ENCODE results near the gene GBGT1. TPM values are rescaled to one million over a fixed set of nuclear protein-coding genes. Genes with fewer than 3 reads are reported as not detected.

GBGT1 gene
- total and polyA plus RNA-seq, 2 experiments from 2014 or later: 3.7 to 22.4 TPM

GRCh38 chr9:133121915-133122550, 41.7 kb downstream of the GBGT1 start:
- H3K27ac Mint-ChIP-seq: no peak overlapping the region
- Histone ChIP-seq H3K27me3 (ENCODE audit: insufficient read depth) (peaks cover 40% of the 10 kb centered on the region; the same call in 1 of the 2 replicates), H3K79me2 (replicated peaks; ENCODE audit: insufficient read depth) (no peaks in the 10 kb centered on the region), H3K4me1 (ENCODE audit: insufficient read depth) (no peaks in the 10 kb centered on the region; the same call in 1 of the 2 replicates), H3K4me3 (no peak overlapping the region), H3K9me2 (ENCODE audit: insufficient read depth) (no peaks in the 10 kb centered on the region), H3F3A (replicated peaks; ENCODE audit: low read depth) (0 out of 2 replicates have a peak, but pooled peaks cover 2% of the 10 kb centered on the region), H3K4me2 (no peak overlapping the region), H4K20me1 (replicated peaks; ENCODE audit: insufficient read depth) (peaks cover 4% of the 10 kb centered on the region; the same call in 1 of the 2 replicates), H3K36me3 (ENCODE audit: insufficient read depth) (no peaks in the 10 kb centered on the region), H2AFZ (no peak overlapping the region), H3K27ac (ENCODE audit: low read depth) (no peak overlapping the region)
- H3K4me3 Mint-ChIP-seq: peak overlapping the region; percentile 46
- no peak for ATAC-seq
- H3K27me3 Mint-ChIP-seq (ENCODE audit: insufficient read depth, low read depth, poor library complexity): peaks cover 48% of the 10 kb centered on the region
- no peak for TF ChIP-seq POLR2AphosphoS5 (IDR thresholded peaks at IDR 0.05; ENCODE audit: low read depth)
- TF ChIP-seq ZNF462 (CRISPR knock-in tag; IDR thresholded peaks at IDR 0.05): no peak
- TF ChIP-seq NANOG (IDR thresholded peaks at IDR 0.05; ENCODE audit: borderline replicate concordance): no peak
- TF ChIP-seq CREB1 (CRISPR knock-in tag; IDR thresholded peaks at IDR 0.05; ENCODE audit: low read depth): no peak
- H3K4me1 Mint-ChIP-seq: peaks cover 16% of the 10 kb centered on the region
- no peak for DNase-seq (ENCODE audit: low spot score)
- H3K9me3 Mint-ChIP-seq: no peaks in the 10 kb centered on the region; the same call in 2 of the 3 replicates
- H3K36me3 Mint-ChIP-seq (ENCODE audit: low read depth): no peaks in the 10 kb centered on the region

Data from GM23338 (cell line).